NCI-H146 treated with DMSO at 0.1 percent for 48 hours (cell line): ENCODE data around the gene OSER1.

Experiments
- DNase-seq: peaks from one replicate; lab custom pipeline; 2025; ENCODE audit not compliant: unreplicated experiment; lab: John Stamatoyannopoulos, UW

Gene OSER1

GRCh38 chr20:44180814-44181213 is 29.8 kb downstream of the OSER1 start:
- DNase-seq = no peak

- no peak for DNase-seq
These were observed 33.6 kb downstream of the OSER1 start for GRCh38 chr20:44176833-44177534.

GRCh38 chr20:44174996-44175765 is 35.4 kb downstream of the OSER1 start:
- DNase-seq = no peak

- no peak for DNase-seq
These were observed 36.7 kb downstream of the OSER1 start for GRCh38 chr20:44173846-44174245.

- DNase-seq = no peak
These were observed 37.5 kb downstream of the OSER1 start for GRCh38 chr20:44173116-44173515.

GRCh38 chr20:44172572-44172950 is 38.0 kb downstream of the OSER1 start:
- no peak for DNase-seq

- no peak for DNase-seq
These were observed 38.6 kb downstream of the OSER1 start for GRCh38 chr20:44171775-44172571.

- DNase-seq = no peak
These were observed 39.7 kb downstream of the OSER1 start for GRCh38 chr20:44170816-44171410.

- no peak for DNase-seq
These were observed 42.8 kb downstream of the OSER1 start for GRCh38 chr20:44167736-44168135.

GRCh38 chr20:44166477-44166876 is 44.1 kb downstream of the OSER1 start:
- DNase-seq = no peak

GRCh38 chr20:44166008-44166407 is 44.6 kb downstream of the OSER1 start:
- no peak for DNase-seq

GRCh38 chr20:44160133-44160532 is 50.4 kb downstream of the OSER1 start:
- DNase-seq = no peak

GRCh38 chr20:44159711-44160110 is 50.9 kb downstream of the OSER1 start:
- DNase-seq = no peak

GRCh38 chr20:44159125-44159524 is 51.4 kb downstream of the OSER1 start:
- DNase-seq = no peak

- no peak for DNase-seq
These were observed 53.5 kb downstream of the OSER1 start for GRCh38 chr20:44157061-44157460.

- no peak for DNase-seq
These were observed 56.0 kb downstream of the OSER1 start for GRCh38 chr20:44154521-44155001.

- DNase-seq = no peak
These were observed 56.9 kb downstream of the OSER1 start for GRCh38 chr20:44153636-44154043.

- no peak for DNase-seq
These were observed 58.8 kb downstream of the OSER1 start for GRCh38 chr20:44151621-44152416.

GRCh38 chr20:44146272-44146671 is 64.3 kb downstream of the OSER1 start:
- no peak for DNase-seq
